Right lobe of liver (tissue), 6 donors: ENCODE data around the gene ASB4. TPM values are rescaled to one million over a fixed set of nuclear protein-coding genes. Genes with fewer than 3 reads are reported as not detected.

Source experiments
- ATAC-seq, 4 donors: fragments of 200-7000 bp; cut with Tn5 transposase; one replicate each; pipeline ENCODE4 v1.9.1; 2020; ENCODE audit warnings: mild to moderate bottlenecking in 4 of 4, moderate library complexity in 4 of 4
- DNase-seq, 3 donors: peaks; one replicate each; pipeline ENCODE4 v3.0.0-alpha.2; 2020
- H3K27ac ChIP-seq, 3 donors: fragments of 200-600 bp; one replicate each; pipeline ENCODE4 v1.8.0; 2022
- H3K27me3 ChIP-seq, 2 donors: fragments of 200-600 bp; one replicate each; pipeline ENCODE4 v1.8.0; 2022
- H3K36me3 ChIP-seq, 4 donors: fragments of 200-600 bp; sonication (generic) in 1 of 4; one replicate each; pipeline versions ENCODE4 v1.5.1 to v1.8.0; 2017 to 2022; ENCODE audit warnings: control low read depth in 1 of 4
- H3K4me1 ChIP-seq, 4 donors: fragments of 200-600 bp; sonication (generic) in 1 of 4; one replicate each; pipeline versions ENCODE4 v1.5.1 to v1.8.0; 2017 to 2022; ENCODE audit warnings: control low read depth in 1 of 4
- H3K4me3 ChIP-seq, 3 donors: fragments of 200-600 bp; one replicate each; pipeline ENCODE4 v1.8.0; 2022
- H3K9me3 ChIP-seq, 4 donors: fragments of 200-600 bp; sonication (generic) in 1 of 4; one replicate each; pipeline versions ENCODE4 v1.5.1 to v1.8.0; 2017 to 2022; ENCODE audit warnings: control low read depth in 1 of 4
- CTCF ChIP-seq, 4 donors: fragments of 200-600 bp in 3 of 4; fragments of 450-650 bp in 1 of 4; IDR thresholded peaks; one replicate each; pipeline versions ENCODE4 v1.5.1 to v1.8.0; 2016 to 2022; ENCODE audit warnings: antibody characterized with exemption in 4 of 4, mild to moderate bottlenecking in 2 of 4
- POLR2A ChIP-seq: fragments of 450-650 bp; IDR thresholded peaks from one replicate; pipeline ENCODE4 v1.6.1; 2017; ENCODE audit warnings: antibody characterized with exemption, mild to moderate bottlenecking
- WGBS: methylation state at CpG from one replicate; pipeline ENCODE4 v1.1.6; 2018; ENCODE audit warnings: low coverage, low lambda C conversion rate; ENCODE audit not compliant: insufficient coverage; ENCODE audit errors: missing lambda C conversion rate; 5-methylcytosine and 5-hydroxymethylcytosine counted together
- intact Hi-C, 2 donors: fragments of 100-400 bp; cut with DNase I; formaldehyde crosslinking; loops; one replicate each; pipeline versions ENCODE4 v1.11.2 to v1.14.1; 2022
- total RNA-seq, 6 experiments: library from RNA; depleted of rRNA in 2 of 6; stranded (reverse); fragments of >200 nt in 2 of 6; fragmentation: NEBNext Ultra II Directional in 3 of 6; extraction: Animal tissue kit (Norgen Biotek cat#: 25700) in 3 of 6; gene quantifications; one replicate each; pipeline versions ENCODE4 v1.1.0 to v1.2.4, GENCODE V29; 2016 to 2023
- donor health status: DM: no; HTN: yes; CAD: no.
- donor health status: DM: no; HTN: no; CAD: no.
- donor health status: DM: no; HTN: no; CAD: no.
- donor health status: DM: no; HTN: yes; CAD: no.
- donor health status: DM: no; HTN: yes; CAD: no.

Gene ASB4
- total RNA-seq, 6 experiments from 2014 or later = 0.29 to 3.4 (median 0.49) TPM; not detected in 1

GRCh38 chr7:95537468-95537867 is 51.7 kb downstream of the ASB4 start:
- ATAC-seq = no peak
- no peak for DNase-seq
- Histone ChIP-seq H3K36me3 (no peaks in the 10 kb centered on the region), H3K4me3 (no peak overlapping the region), H3K4me1 (peaks cover 0 to 22% (median 4%) of the 10 kb centered on the region in 4 donors), H3K27ac (no peak overlapping the region), H3K9me3 (no peaks in the 10 kb centered on the region), H3K27me3 (no peaks in the 10 kb centered on the region)
- 96% methylated on average over 2 of the region's 2 CpGs for WGBS
- intact Hi-C loops = no loop called here
- TF ChIP-seq CTCF (IDR thresholded peaks at IDR 0.05) (no peak), POLR2A (no peak)

- ATAC-seq = no peak
- intact Hi-C loops = no loop called here
- no peak for DNase-seq
Measured at GRCh38 chr7:95539426-95539825, 53.7 kb downstream of the ASB4 start.

GRCh38 chr7:95540366-95540765 is 54.6 kb downstream of the ASB4 start:
- Histone ChIP-seq H3K36me3 (no peaks in the 10 kb centered on the region), H3K9me3 (no peaks in the 10 kb centered on the region), H3K4me3 (no peak overlapping the region), H3K4me1 (peaks cover 0 to 17% (median 6%) of the 10 kb centered on the region in 4 donors), H3K27me3 (no peaks in the 10 kb centered on the region), H3K27ac (no peak overlapping the region)
- intact Hi-C loops = loop anchor here in 1 of 2 donors (5.0 kb wide), 1 partner anchor 137 kb away; no protein-coding TSS in a partner anchor
- TF ChIP-seq CTCF (IDR thresholded peaks at IDR 0.05) (no peak), POLR2A (no peak)
- 93% methylated on average over 1 of the region's 1 CpG for WGBS
- ATAC-seq (no peak), DNase-seq (no peak)

More at GRCh38 chr7:95539426-95539825, 53.7 kb downstream of the ASB4 start:
- H3K36me3 ChIP-seq = no peaks in the 10 kb centered on the region
- TF ChIP-seq CTCF (IDR thresholded peaks at IDR 0.05) (no peak), POLR2A (no peak)
- H3K4me3 ChIP-seq = no peak overlapping the region
- no peaks in the 10 kb centered on the region for H3K27me3 ChIP-seq
- H3K4me1 ChIP-seq = peaks cover 0 to 21% (median 5%) of the 10 kb centered on the region in 4 donors
- H3K27ac ChIP-seq = no peak overlapping the region
- no peaks in the 10 kb centered on the region for H3K9me3 ChIP-seq

- peaks cover 0 to 35% (median 16%) of the 10 kb centered on the region in 4 donors for H3K4me1 ChIP-seq
- no peaks in the 10 kb centered on the region for H3K36me3 ChIP-seq
- H3K27me3 ChIP-seq = no peaks in the 10 kb centered on the region
- 91% methylated on average over 6 of the region's 6 CpGs for WGBS
- intact Hi-C loops = loop anchor here in 1 of 2 donors (5.0 kb wide), 1 partner anchor 134 kb away; no protein-coding TSS in a partner anchor
- no peak overlapping the region for H3K4me3 ChIP-seq
- TF ChIP-seq CTCF (IDR thresholded peaks at IDR 0.05) (no peak), POLR2A (no peak)
- H3K27ac ChIP-seq = no peak overlapping the region
- DNase-seq (no peak), ATAC-seq (no peak)
- no peaks in the 10 kb centered on the region for H3K9me3 ChIP-seq
Measured at GRCh38 chr7:95543312-95543711, 57.6 kb downstream of the ASB4 start.

GRCh38 chr7:95544171-95544570 is 58.4 kb downstream of the ASB4 start:
- WGBS = 53% methylated on average over 1 of the region's 1 CpG
- H3K27ac ChIP-seq = peak overlapping the region in 1 of 3 donors; percentile 93

More at GRCh38 chr7:95544171-95544570, 58.4 kb downstream of the ASB4 start:
- Histone ChIP-seq H3K27me3 (no peaks in the 10 kb centered on the region), H3K9me3 (no peaks in the 10 kb centered on the region), H3K4me3 (no peak overlapping the region), H3K4me1 (peaks cover 0 to 44% (median 21%) of the 10 kb centered on the region in 4 donors), H3K36me3 (no peaks in the 10 kb centered on the region)
- DNase-seq (no peak), ATAC-seq (no peak)
- intact Hi-C loops = loop anchor here in 1 of 2 donors (5.0 kb wide), 1 partner anchor 133 kb away; no protein-coding TSS in a partner anchor
- no peak for TF ChIP-seq POLR2A
- no peak for TF ChIP-seq CTCF (IDR thresholded peaks at IDR 0.05)
